GM12801 (cell line): ENCODE measurements around the gene GPR137C.

Source experiments
- CTCF ChIP-seq: IDR thresholded peaks from one replicate; pipeline ENCODE4 v1.5.1; 2011; ENCODE audit warnings: control low read depth; ENCODE audit not compliant: insufficient read length; ENCODE audit errors: extremely low read depth

The GPR137C gene

GRCh38 chr14:52602131-52602530 lies 49.5 kb downstream of the GPR137C start:
- no peak for TF ChIP-seq CTCF

- no peak for TF ChIP-seq CTCF
Observed at GRCh38 chr14:52607061-52607460, 54.4 kb downstream of the GPR137C start.

- no peak for TF ChIP-seq CTCF
Observed at GRCh38 chr14:52609445-52610044, 56.9 kb downstream of the GPR137C start.

GRCh38 chr14:52610187-52610586 lies 57.6 kb downstream of the GPR137C start:
- no peak for TF ChIP-seq CTCF

- no peak for TF ChIP-seq CTCF
Observed at GRCh38 chr14:52618602-52619001, 66.0 kb downstream of the GPR137C start.

GRCh38 chr14:52619687-52620086 lies 67.1 kb downstream of the GPR137C start:
- no peak for TF ChIP-seq CTCF

GRCh38 chr14:52640137-52640536 lies 87.5 kb downstream of the GPR137C start:
- TF ChIP-seq CTCF = no peak
